PC-3 (cell line): ENCODE results near the gene MB.

Experiments used
- CTCF ChIP-seq: fragments of 300-600 bp; sonication (generic); conservative IDR thresholded peaks from 2 replicates; pipeline ENCODE4 v1.5.1; 2017; ENCODE audit warnings: antibody characterized with exemption, low read depth, mild to moderate bottlenecking, low read length
- EZH2 ChIP-seq: fragments of 300-600 bp; sonication (generic); IDR thresholded peaks from one replicate; pipeline ENCODE4 v1.6.1; 2017; ENCODE audit warnings: antibody characterized with exemption, mild to moderate bottlenecking, low read length; ENCODE audit not compliant: unreplicated experiment
- EZH2phosphoT487 ChIP-seq: fragments of 300-600 bp; sonication (generic); IDR thresholded peaks from 2 replicates; pipeline ENCODE4 v1.6.1; 2018; ENCODE audit warnings: mild to moderate bottlenecking, antibody characterized with exemption, low read length, borderline replicate concordance

GRCh38 chr22:35586771-35587170, 30.4 kb downstream of the MB start:
- TF ChIP-seq CTCF (no peak), EZH2phosphoT487 (no peak), EZH2 (no peak)
